GM12878 (cell line): Measurements from ENCODE around the gene ING5. TPM values are rescaled to one million over a fixed set of nuclear protein-coding genes. Genes with fewer than 3 reads are reported as not detected.

Experiments used
- ATAC-seq: fragments of 200-7000 bp; cut with Tn5 transposase; 3 replicates; pipeline ENCODE4 v1.9.1; 2020; ENCODE audit warnings: mild to moderate bottlenecking, moderate library complexity
- BruUV-seq: library from RNA; stranded (reverse); fragments of 400-500 nt; replicated peaks from 2 replicates; lab custom pipeline; 2021; lab: Mats Ljungman, UMichigan
- CTCF ChIA-PET: fragments of 300-600 bp; sonication (Branson Sonifier 250); formaldehyde crosslinking; extraction: SDS; loops from one replicate; lab custom pipeline; 2021; ENCODE audit warnings: inconsistent platforms; lab: Yijun Ruan, JAX
- POLR2A ChIA-PET: fragments of 350-600 bp; formaldehyde crosslinking; extraction: SDS; loops from one replicate; lab custom pipeline; 2021; ENCODE audit warnings: inconsistent platforms; lab: Charles Lee
- RAD21 ChIA-PET: fragments of 300-600 bp; sonication (Branson Sonifier 250); formaldehyde crosslinking; loops from one replicate; lab custom pipeline; 2023; ENCODE audit warnings: antibody characterized with exemption; ENCODE audit not compliant: unreplicated experiment; lab: Charles Lee
- SMC1A ChIA-PET: fragments of 300-600 bp; sonication (Branson Sonifier 250); formaldehyde crosslinking; loops from one replicate; lab custom pipeline; 2023; ENCODE audit not compliant: unreplicated experiment, uncharacterized antibody; lab: Charles Lee
- DNase-seq: peaks from one replicate; pipeline ENCODE4 v3.0.0-alpha.2; 2011; ENCODE audit warnings: low read depth, low spot score
- FAIRE-seq: peaks from 3 replicates; lab custom pipeline; 2011; peaks lifted over from hg19 to GRCh38; lab: Jason Lieb, UNC
- H2AFZ ChIP-seq: 2 replicates; pipeline ENCODE4 v1.6.0; 2011; ENCODE audit warnings: low read depth, low read length, control low read depth; ENCODE audit not compliant: control insufficient read depth
- H3K27ac ChIP-seq: 2 replicates; pipeline ENCODE4 v1.5.1; 2011; ENCODE audit warnings: control low read depth; ENCODE audit not compliant: control insufficient read depth, insufficient read depth
- H3K27me3 ChIP-seq, 2 experiments: replicated peaks in 1 of 2; 2 replicates each; pipeline versions ENCODE4 v1.6.0 to v1.6.1; 2011; ENCODE audit warnings: low read length in 1 of 2; ENCODE audit not compliant: control insufficient read depth in 2 of 2, insufficient read depth in 2 of 2
- H3K36me3 ChIP-seq, 2 experiments: 2 replicates each; pipeline ENCODE4 v1.5.1; 2011; ENCODE audit warnings: low read length in 1 of 2; ENCODE audit not compliant: control insufficient read depth in 2 of 2, insufficient read depth in 2 of 2
- H3K4me1 ChIP-seq: 2 replicates; pipeline ENCODE4 v1.6.1; 2011; ENCODE audit warnings: mild to moderate bottlenecking, low read length, moderate library complexity, mixed read lengths; ENCODE audit not compliant: control insufficient read depth, insufficient read depth
- H3K4me2 ChIP-seq: 2 replicates; pipeline ENCODE4 v1.6.0; 2011; ENCODE audit warnings: control low read depth; ENCODE audit not compliant: control insufficient read depth, insufficient read depth
- H3K4me3 ChIP-seq: fragments of 200-600 bp; sonication (generic); 2 replicates; pipeline ENCODE4 v1.5.1; 2016
- H3K79me2 ChIP-seq: 2 replicates; pipeline ENCODE4 v1.6.0; 2011; ENCODE audit warnings: low read length; ENCODE audit not compliant: control insufficient read depth, insufficient read depth
- H3K9ac ChIP-seq: 2 replicates; pipeline ENCODE4 v1.8.0; 2011; ENCODE audit warnings: low read length, control low read depth, mixed read lengths; ENCODE audit not compliant: control insufficient read depth, insufficient read depth
- H3K9me3 ChIP-seq: replicated peaks from 3 replicates; pipeline ENCODE4 v1.5.1; 2011; ENCODE audit warnings: mild to moderate bottlenecking, low read length; ENCODE audit not compliant: control insufficient read depth, insufficient read depth
- H4K20me1 ChIP-seq: 2 replicates; pipeline ENCODE4 v1.6.0; 2011; ENCODE audit not compliant: control insufficient read depth, insufficient read depth
- BCL3 ChIP-seq: IDR thresholded peaks from 2 replicates; pipeline ENCODE4 v1.6.1; 2011; ENCODE audit warnings: borderline replicate concordance, low read depth, mild to moderate bottlenecking, moderate library complexity, low read length; ENCODE audit not compliant: insufficient read depth, poor library complexity, severe bottlenecking
- JUNB ChIP-seq: IDR thresholded peaks from 2 replicates; pipeline ENCODE4 v1.6.1; 2016; ENCODE audit warnings: antibody characterized with exemption, mild to moderate bottlenecking
- NKRF ChIP-seq: fragments of 450-650 bp; conservative IDR thresholded peaks from 2 replicates; pipeline ENCODE4 v1.6.1; 2017; ENCODE audit warnings: mild to moderate bottlenecking, moderate library complexity
- RELB ChIP-seq: fragments of 450-650 bp; IDR thresholded peaks from 2 replicates; pipeline ENCODE4 v1.6.1; 2017; ENCODE audit warnings: low read depth, mild to moderate bottlenecking, moderate library complexity
- TCF3 ChIP-seq: IDR thresholded peaks from 2 replicates; pipeline ENCODE4 v1.6.1; 2012; ENCODE audit warnings: low read depth, mild to moderate bottlenecking, low read length, borderline replicate concordance; ENCODE audit not compliant: insufficient read depth
- WGBS: methylation state at CpG from one replicate; pipeline ENCODE4 v1.1.6; 2016; ENCODE audit warnings: low lambda C conversion rate; ENCODE audit not compliant: insufficient replicate concordance, insufficient coverage; ENCODE audit errors: missing lambda C conversion rate; 5-methylcytosine and 5-hydroxymethylcytosine counted together
- in situ Hi-C: fragments of 300-500 bp; cut with MboI; formaldehyde crosslinking; loops from 9 replicates; pipeline ENCODE4 v1.14.3; 2018; ENCODE audit warnings: mixed read lengths
- intact Hi-C: fragments of 100-400 bp; cut with micrococcal nuclease; formaldehyde crosslinking; loops from one replicate; pipeline ENCODE4 v1.14.2; 2022; ENCODE audit not compliant: unreplicated experiment
- polyA plus RNA-seq, 11 experiments: library from polyadenylated mRNA; depleted of rRNA in 4 of 11; unstranded in 6 of 11; stranded (reverse) in 5 of 11; fragments of >200 nt; fragmentation: Nextera tagmentation in 4 of 11; fragmentation: Illumina TruSeq in 1 of 11; extraction: Ambion mirVana in 4 of 11; extraction: Trizol in 1 of 11; gene quantifications; 1 replicate in 1 of 11; 2 replicates in 10 of 11; pipeline versions ENCODE4 v1.2.1 to v1.2.3, GENCODE V29; 2011 to 2016; ENCODE audit warnings: inconsistent platforms in 2 of 11, missing spikeins in 2 of 11, low read depth in 1 of 11
- total RNA-seq, 4 experiments: library from RNA; depleted of rRNA in 3 of 4; stranded (reverse); fragments of >200 nt in 3 of 4; fragmentation: Illumina TruSeq in 1 of 4; extraction: Trizol in 1 of 4; gene quantifications; 2 replicates each; pipeline versions ENCODE4 v1.2.1 to v1.2.3, GENCODE V29; 2013 to 2021

Gene ING5
- total and polyA plus RNA-seq, 10 of the 15 experiments (the other 5 are each of a cell fraction or from before 2014, with no cell fraction given), result 10.0 to 46.1 (median 27.2) TPM

GRCh38 chr2:241769819-241770184 lies 68.0 kb downstream of the ING5 start:
- Histone ChIP-seq H4K20me1 (no peaks in the 10 kb centered on the region), H3K9me3 (no peaks in the 10 kb centered on the region), H3K9ac (no peak overlapping the region), H3K4me2 (no peak overlapping the region), H3K27me3 (no peaks in the 10 kb centered on the region), H3K79me2 (no peaks in the 10 kb centered on the region), H3K4me1 (peaks cover 15% of the 10 kb centered on the region), H2AFZ (no peak overlapping the region), H3K36me3 (no peaks in the 10 kb centered on the region), H3K4me3 (no peak overlapping the region), H3K27ac (no peak overlapping the region)
- ChIA-PET RAD21 (no interaction called here), CTCF (no interaction called here), SMC1A (no interaction called here), POLR2A (no interaction called here)
- FAIRE-seq (no peak), ATAC-seq (no peak), DNase-seq (no peak)
- no TSS peak for BruUV-seq
- intact Hi-C loops, result no loop called here
- in situ Hi-C loops, result no loop called here
- no peak for TF ChIP-seq BCL3
- TF ChIP-seq JUNB, result no peak
- no peak for TF ChIP-seq NKRF
- TF ChIP-seq RELB, result no peak
- TF ChIP-seq TCF3, result no peak
- WGBS, result 100% methylated on average over 13 of the region's 13 CpGs
